NCI-H1048 (cell line): Measurements from ENCODE around the gene SATB1.
A peak's percentile ranks its signal among the peaks of the same experiment; 100 is the strongest.

Experiments
- DNase-seq: peaks from one replicate; lab custom pipeline; 2025; lab: John Stamatoyannopoulos, UW

Gene SATB1

GRCh38 chr3:18401300-18401961 is 23.7 kb downstream of the SATB1 start:
- DNase-seq, result no peak

GRCh38 chr3:18398448-18398847 is 26.7 kb downstream of the SATB1 start:
- no peak for DNase-seq

GRCh38 chr3:18396428-18396827 is 28.7 kb downstream of the SATB1 start:
- no peak for DNase-seq

- no peak for DNase-seq
These were observed 30.6 kb downstream of the SATB1 start for GRCh38 chr3:18394384-18394995.

- DNase-seq, result no peak
These were observed 31.2 kb downstream of the SATB1 start for GRCh38 chr3:18393906-18394305.

GRCh38 chr3:18390024-18390660 is 35.0 kb downstream of the SATB1 start:
- no peak for DNase-seq

GRCh38 chr3:18389108-18389733 is 35.9 kb downstream of the SATB1 start:
- peak; percentile 19 for DNase-seq

- DNase-seq, result no peak
These were observed 38.8 kb downstream of the SATB1 start for GRCh38 chr3:18386274-18386890.

GRCh38 chr3:18385706-18386105 is 39.4 kb downstream of the SATB1 start:
- DNase-seq, result no peak

- no peak for DNase-seq
These were observed 42.3 kb downstream of the SATB1 start for GRCh38 chr3:18382760-18383369.

GRCh38 chr3:18379647-18380046 is 45.5 kb downstream of the SATB1 start:
- DNase-seq, result no peak

GRCh38 chr3:18378218-18378617 is 46.9 kb downstream of the SATB1 start:
- DNase-seq, result no peak

- DNase-seq, result no peak
These were observed 48.5 kb downstream of the SATB1 start for GRCh38 chr3:18376682-18377081.

- DNase-seq, result no peak
These were observed 52.2 kb downstream of the SATB1 start for GRCh38 chr3:18372786-18373405.

GRCh38 chr3:18370672-18371071 is 54.5 kb downstream of the SATB1 start:
- no peak for DNase-seq

- DNase-seq, result no peak
These were observed 55.5 kb downstream of the SATB1 start for GRCh38 chr3:18369551-18370185.

- DNase-seq, result no peak
These were observed 58.9 kb downstream of the SATB1 start for GRCh38 chr3:18366258-18366657.

- DNase-seq, result no peak
These were observed 61.8 kb downstream of the SATB1 start for GRCh38 chr3:18363338-18363737.

GRCh38 chr3:18357747-18358146 is 67.4 kb downstream of the SATB1 start:
- no peak for DNase-seq

GRCh38 chr3:18355832-18356231 is 69.3 kb downstream of the SATB1 start:
- DNase-seq, result no peak

- DNase-seq, result no peak
These were observed 70.4 kb downstream of the SATB1 start for GRCh38 chr3:18354701-18355100.
